Heart right ventricle (tissue), 16 donors: ENCODE data around the gene TARS2. TPM values are rescaled to one million over a fixed set of nuclear protein-coding genes. Genes with fewer than 3 reads are reported as not detected.

ENCODE experiments used
- ATAC-seq, 8 donors: fragments of 200-7000 bp; cut with Tn5 transposase; one replicate each; pipeline ENCODE4 v1.9.1; 2020; ENCODE audit warnings: mild to moderate bottlenecking in 8 of 8, moderate library complexity in 8 of 8, moderate number of reproducible peaks in 1 of 8
- DNase-seq, 2 donors: peaks; one replicate each; pipeline ENCODE4 v3.0.0-alpha.2; 2020
- H3K27ac ChIP-seq, 10 donors: fragments of 200-600 bp; sonication (generic) in 2 of 10; one replicate each; pipeline versions ENCODE4 v1.5.0 to v1.8.0; 2020 to 2022; ENCODE audit warnings: mild to moderate bottlenecking in 3 of 10
- H3K27me3 ChIP-seq, 7 donors: fragments of 200-600 bp; one replicate each; pipeline ENCODE4 v1.8.0; 2021 to 2022; ENCODE audit warnings: mild to moderate bottlenecking in 2 of 7
- H3K36me3 ChIP-seq, 9 donors: fragments of 200-600 bp; sonication (generic) in 1 of 9; one replicate each; pipeline versions ENCODE4 v1.5.0 to v1.8.0; 2020 to 2022; ENCODE audit warnings: mild to moderate bottlenecking in 2 of 9
- H3K4me1 ChIP-seq, 9 donors: fragments of 200-600 bp; sonication (generic) in 1 of 9; one replicate each; pipeline versions ENCODE4 v1.5.0 to v1.8.0; 2020 to 2022; ENCODE audit warnings: mild to moderate bottlenecking in 4 of 9
- H3K4me3 ChIP-seq, 10 donors: fragments of 200-600 bp; sonication (generic) in 2 of 10; one replicate each; pipeline versions ENCODE4 v1.5.0 to v1.8.0; 2020 to 2022; ENCODE audit warnings: mild to moderate bottlenecking in 7 of 10, moderate library complexity in 2 of 10
- H3K9me3 ChIP-seq, 11 donors: fragments of 200-600 bp in 10 of 11; sonication (generic) in 2 of 11; one replicate each; pipeline versions ENCODE4 v1.5.0 to v1.8.0; 2013 to 2022; ENCODE audit warnings: mild to moderate bottlenecking in 2 of 11, control low read depth in 1 of 11, moderate library complexity in 1 of 11
- WGBS, 2 donors: extraction: QIAGEN DNeasy Blood & Tissue Kit; methylation state at CpG; one replicate each; pipeline ENCODE4 v1.1.7; 2013; ENCODE audit warnings: inconsistent platforms in 1 of 2; 5-methylcytosine and 5-hydroxymethylcytosine counted together
- intact Hi-C, 10 donors: fragments of 100-400 bp; cut with DNase I; formaldehyde crosslinking; loops; one replicate each; pipeline versions ENCODE4 v1.11.1 to v1.14.2; 2022
- polyA plus RNA-seq, 2 donors: library from polyadenylated mRNA; stranded (reverse); fragments of 200-250 nt; gene quantifications; one replicate each; pipeline ENCODE4 v1.2.3, GENCODE V29; 2013
- total RNA-seq, 10 donors: library from RNA; stranded (reverse); fragmentation: NEBNext Ultra II Directional in 3 of 10; extraction: Animal tissue kit (Norgen Biotek cat#: 25700) in 3 of 10; gene quantifications; one replicate each; pipeline versions ENCODE4 v1.2.1 to v1.2.4, GENCODE V29; 2021 to 2023
- TF ChIP-seq, protein P1 (sequence below), 9 donors: fragments of 200-600 bp; sonication (generic) in 2 of 9; IDR thresholded peaks; one replicate each; pipeline versions ENCODE4 v1.5.0 to v1.8.0; 2021 to 2022; ENCODE audit warnings: antibody characterized with exemption in 9 of 9, mild to moderate bottlenecking in 5 of 9, moderate library complexity in 1 of 9
- donor health status: Arrhythmogenic right ventricular cardiomyopathy.
- donor health status: ischemic (EF 13 %, LVEDD 7.1; RV severe dilation, severe dysfunction).
- donor health status: healthy with polysubstance abuse.
- donor health status: DM: no; HTN: yes; CAD: no.
- donor health status: DM: no; HTN: no; CAD: no.
- donor health status: ischemic (EF 25% LVEDD 6.9; RV normal size, moderate dysfunction).
- donor health status: ischemic (EF 25% LVEDD 5.7; RV mildly dilated, moderate dysfunction).
- donor health status: healthy.
- donor health status: DM: yes; HTN: yes; CAD: no.
- donor health status: Ischemic cardiomyopathy.
- donor health status: ischemic (EF 35%, LVEDD 5.7; RV mildly dilated, moderate dysfunction).
- donor health status: nonischemic (EF 11% LVEDD 7.7; RV severe dilation, severe dysfunction).
- donor health status: DM: yes; HTN: yes; CAD: no.
- donor health status: PGD.
- donor health status: ischemic (EF 29% LVEDD 5.4; RV normal size, mild dysfunction).
- donor health status: nonischemic (EF 23%, LVEDD 6.1; RV moderate dilation, normal function).

The TARS2 gene
- total and polyA plus RNA-seq, 12 donors = 19.1 to 44.4 (median 34.0) TPM

DNA sequence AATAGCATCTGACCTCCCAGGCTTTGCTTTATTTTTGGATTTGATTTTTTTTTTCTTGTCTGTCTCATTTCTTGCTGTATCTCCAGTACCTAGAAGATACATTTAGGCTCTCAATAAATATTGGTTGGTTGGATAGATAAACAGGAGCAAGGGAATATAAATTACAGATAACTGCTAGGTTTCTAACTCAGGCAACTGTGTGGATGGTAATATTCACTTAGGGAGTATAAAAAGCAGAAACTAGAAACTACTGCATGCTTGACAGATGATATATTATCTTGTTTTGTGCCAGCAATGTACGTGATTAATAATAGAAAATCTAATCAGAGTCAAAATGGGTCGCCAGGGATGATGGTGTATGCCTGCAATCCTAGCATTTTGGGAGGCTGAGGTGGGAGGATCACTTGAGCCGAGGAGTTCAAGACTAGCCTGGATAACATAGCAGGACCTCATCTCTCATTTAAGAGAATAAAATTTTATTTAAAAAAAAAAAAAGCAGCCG, 31.0 kb upstream of the TARS2 start:
- DNase-seq (no peak), ATAC-seq (no peak)
- no peak overlapping the region for H3K27ac ChIP-seq
- 63 to 73% methylated on average over 4 of the region's 4 CpGs for WGBS, 2 donors
- no peak overlapping the region for H3K4me3 ChIP-seq
- peaks cover 0 to 98% (median 40%) of the 10 kb centered on the region in 9 donors for H3K36me3 ChIP-seq
- H3K4me1 ChIP-seq = peaks cover 0 to 7% (median 0%) of the 10 kb centered on the region in 9 donors
- no peaks in the 10 kb centered on the region for H3K9me3 ChIP-seq
- intact Hi-C loops = no loop called here
- TF ChIP-seq, protein P1, sequence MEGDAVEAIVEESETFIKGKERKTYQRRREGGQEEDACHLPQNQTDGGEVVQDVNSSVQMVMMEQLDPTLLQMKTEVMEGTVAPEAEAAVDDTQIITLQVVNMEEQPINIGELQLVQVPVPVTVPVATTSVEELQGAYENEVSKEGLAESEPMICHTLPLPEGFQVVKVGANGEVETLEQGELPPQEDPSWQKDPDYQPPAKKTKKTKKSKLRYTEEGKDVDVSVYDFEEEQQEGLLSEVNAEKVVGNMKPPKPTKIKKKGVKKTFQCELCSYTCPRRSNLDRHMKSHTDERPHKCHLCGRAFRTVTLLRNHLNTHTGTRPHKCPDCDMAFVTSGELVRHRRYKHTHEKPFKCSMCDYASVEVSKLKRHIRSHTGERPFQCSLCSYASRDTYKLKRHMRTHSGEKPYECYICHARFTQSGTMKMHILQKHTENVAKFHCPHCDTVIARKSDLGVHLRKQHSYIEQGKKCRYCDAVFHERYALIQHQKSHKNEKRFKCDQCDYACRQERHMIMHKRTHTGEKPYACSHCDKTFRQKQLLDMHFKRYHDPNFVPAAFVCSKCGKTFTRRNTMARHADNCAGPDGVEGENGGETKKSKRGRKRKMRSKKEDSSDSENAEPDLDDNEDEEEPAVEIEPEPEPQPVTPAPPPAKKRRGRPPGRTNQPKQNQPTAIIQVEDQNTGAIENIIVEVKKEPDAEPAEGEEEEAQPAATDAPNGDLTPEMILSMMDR (IDR thresholded peaks at IDR 0.05) = no peak
- H3K27me3 ChIP-seq = no peaks in the 10 kb centered on the region

DNA sequence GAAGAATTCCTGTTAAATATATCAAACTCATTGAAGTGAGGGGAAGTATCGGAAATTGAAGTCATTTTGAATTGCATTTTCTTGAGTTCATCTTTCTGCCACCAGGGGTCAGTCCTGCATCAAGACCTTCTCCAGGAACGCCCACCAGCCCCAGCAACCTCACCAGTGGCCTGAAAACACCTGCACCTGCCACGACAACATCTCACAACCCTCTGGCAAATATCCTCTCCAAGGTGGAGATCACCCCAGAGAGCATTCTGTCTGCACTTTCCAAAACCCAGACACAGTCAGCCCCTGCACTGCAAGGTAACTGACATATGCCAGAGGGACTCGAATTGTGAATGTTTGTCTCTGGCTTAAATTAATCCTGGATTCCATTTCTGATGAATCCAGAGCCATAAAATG, 22.8 kb upstream of the TARS2 start:
- Histone ChIP-seq H3K36me3 (peaks cover 0 to 98% (median 34%) of the 10 kb centered on the region in 9 donors), H3K9me3 (no peaks in the 10 kb centered on the region), H3K27ac (no peak overlapping the region), H3K27me3 (no peaks in the 10 kb centered on the region), H3K4me3 (no peak overlapping the region), H3K4me1 (peaks cover 0 to 6% (median 0%) of the 10 kb centered on the region in 9 donors)
- peak in 6 of 8 donors; percentile 51 to 63 (median 60) for ATAC-seq
- intact Hi-C loops = loop anchor here in 7 of 10 donors (1.0 to 10.0 kb wide), 6 partner anchors 68 to 350 kb away; partner anchors contain the start of gene ENSA (in 5 of the 7)
- DNase-seq = peak; percentile 29 to 67
- TF ChIP-seq, protein P1 (IDR thresholded peaks at IDR 0.05) = peak; percentile 59 to 84 (median 80)
- 42 to 48% methylated on average over 4 of the region's 4 CpGs for WGBS, 2 donors

- Histone ChIP-seq H3K4me1 (peaks cover 0 to 11% (median 0%) of the 10 kb centered on the region in 9 donors), H3K36me3 (peaks cover 0 to 98% (median 38%) of the 10 kb centered on the region in 9 donors), H3K27ac (no peak overlapping the region), H3K9me3 (no peaks in the 10 kb centered on the region), H3K27me3 (no peaks in the 10 kb centered on the region), H3K4me3 (no peak overlapping the region)
- ATAC-seq (no peak), DNase-seq (no peak)
- TF ChIP-seq, protein P1 (IDR thresholded peaks at IDR 0.05) = no peak
- intact Hi-C loops = loop anchor here in 6 of 10 donors (5.0 to 10.0 kb wide), 3 partner anchors 158 to 348 kb away; partner anchors contain the start of gene ENSA (in 5 of the 6)
These were observed 20.3 kb upstream of the TARS2 start for GRCh38 chr1:150466964-150467363.

DNA sequence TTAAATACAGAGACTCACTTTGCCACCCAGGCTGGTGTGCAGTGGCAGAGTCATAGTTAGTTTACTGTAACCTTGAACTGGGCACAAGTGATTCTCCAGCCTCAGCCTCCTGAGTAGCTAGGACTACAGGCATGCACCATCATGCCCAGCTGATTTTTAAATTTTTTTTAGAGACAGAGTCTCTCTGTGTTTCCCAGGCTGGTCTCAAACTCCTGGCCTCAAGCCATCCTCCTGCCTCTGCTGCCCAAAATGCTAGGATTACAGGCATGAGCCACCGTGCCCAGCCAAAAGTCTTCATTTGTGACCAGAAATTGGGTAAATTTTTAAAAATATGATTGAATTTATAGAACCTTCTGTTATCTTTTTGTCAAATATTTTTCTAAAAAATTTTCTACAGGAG, 17.9 kb upstream of the TARS2 start:
- H3K4me1 ChIP-seq = peaks cover 0 to 27% (median 12%) of the 10 kb centered on the region in 9 donors
- TF ChIP-seq, protein P1 (IDR thresholded peaks at IDR 0.05) = no peak
- H3K27me3 ChIP-seq = no peaks in the 10 kb centered on the region
- intact Hi-C loops = loop anchor here in 6 of 10 donors (5.0 to 10.0 kb wide), 3 partner anchors 156 to 346 kb away; partner anchors contain the start of gene ENSA (in 5 of the 6)
- 75 to 76% methylated on average over 1 of the region's 1 CpG for WGBS, 2 donors
- ATAC-seq (no peak), DNase-seq (no peak)
- H3K9me3 ChIP-seq = no peaks in the 10 kb centered on the region
- peak overlapping the region in 3 of 10 donors; percentile 47 to 69 (median 59) for H3K27ac ChIP-seq
- peaks cover 0 to 97% (median 42%) of the 10 kb centered on the region in 9 donors for H3K36me3 ChIP-seq
- no peak overlapping the region for H3K4me3 ChIP-seq
